ENCODE results near the gene MICAL2.

- no peak for TF ChIP-seq CTCF (IDR thresholded peaks at IDR 0.05)
- TF ChIP-seq POLR2A (IDR thresholded peaks at IDR 0.05) = no peak
Measured at GRCh38 chr11:12241401-12241800, 131.0 kb downstream of the MICAL2 start.
